Neural cell (in vitro differentiated cells): ENCODE data around the gene ZFP42. TPM values are rescaled to one million over a fixed set of nuclear protein-coding genes. Genes with fewer than 3 reads are reported as not detected.

Source experiments
- H2AFZ ChIP-seq: fragments of 200-600, 300-800 bp; sonication (generic), shearing (Covaris generic); 2 replicates; pipeline ENCODE4 v1.6.0; 2014; ENCODE audit warnings: low read depth, mild to moderate bottlenecking, antibody characterized with exemption, low read length, moderate library complexity
- H3F3A ChIP-seq: fragments of 200-600 bp; shearing (Covaris generic); 2 replicates; pipeline ENCODE4 v1.6.1; 2016; ENCODE audit warnings: mild to moderate bottlenecking, moderate library complexity, mixed read lengths, antibody characterized with exemption, low read length; ENCODE audit not compliant: insufficient read depth, poor library complexity, severe bottlenecking
- H3K27ac ChIP-seq: fragments of 200-600, 300-800 bp; sonication (generic), shearing (Covaris generic); 2 replicates; pipeline ENCODE4 v1.5.1; 2014; ENCODE audit warnings: mild to moderate bottlenecking, low read length, moderate library complexity
- H3K27me3 ChIP-seq: fragments of 300-800, 200-600 bp; sonication (generic), shearing (Covaris generic); 2 replicates; pipeline ENCODE4 v1.6.0; 2014; ENCODE audit warnings: mild to moderate bottlenecking, low read depth, low read length, moderate library complexity; ENCODE audit not compliant: insufficient read depth
- H3K36me3 ChIP-seq: fragments of 300-800, 200-600 bp; sonication (generic), shearing (Covaris generic); 2 replicates; pipeline ENCODE4 v1.5.1; 2014; ENCODE audit warnings: mild to moderate bottlenecking, antibody characterized with exemption, low read length, moderate library complexity; ENCODE audit not compliant: insufficient read depth
- H3K4me2 ChIP-seq: fragments of 300-800, 200-600 bp; sonication (generic), shearing (Covaris generic); 2 replicates; pipeline ENCODE4 v1.6.0; 2014; ENCODE audit warnings: mild to moderate bottlenecking, low read length
- H3K4me3 ChIP-seq: fragments of 300-800, 200-600 bp; sonication (generic), shearing (Covaris generic); 2 replicates; pipeline ENCODE4 v1.5.1; 2014; ENCODE audit warnings: mild to moderate bottlenecking, low read length, moderate library complexity
- H3K79me2 ChIP-seq: fragments of 200-600 bp; shearing (Covaris generic); replicated peaks from 2 replicates; pipeline ENCODE4 v1.6.0; 2014; ENCODE audit warnings: mild to moderate bottlenecking, low read length, moderate library complexity; ENCODE audit not compliant: insufficient read depth
- H3K9ac ChIP-seq: fragments of 300-800, 200-600 bp; sonication (generic), shearing (Covaris generic); 2 replicates; pipeline ENCODE4 v1.6.1; 2016; ENCODE audit warnings: mild to moderate bottlenecking, low read length, mixed read lengths
- H3K9me2 ChIP-seq: fragments of 200-600 bp; shearing (Covaris generic); 2 replicates; pipeline ENCODE4 v1.6.1; 2016; ENCODE audit warnings: mild to moderate bottlenecking, low read length, mixed read lengths; ENCODE audit not compliant: insufficient read depth
- H3K9me3 ChIP-seq: fragments of 200-600, 300-800 bp; sonication (generic), shearing (Covaris generic); 2 replicates; pipeline ENCODE4 v1.6.1; 2016; ENCODE audit warnings: mild to moderate bottlenecking, mixed run types, low read length, moderate library complexity, mixed read lengths
- H4K20me1 ChIP-seq: fragments of 200-600 bp; shearing (Covaris generic); 2 replicates; pipeline ENCODE4 v1.6.1; 2016; ENCODE audit warnings: mild to moderate bottlenecking, mixed run types; ENCODE audit not compliant: insufficient read depth
- CTCF ChIP-seq: fragments of 450-650 bp; IDR thresholded peaks from 2 replicates; pipeline ENCODE4 v1.5.1; 2014; ENCODE audit warnings: antibody characterized with exemption, mild to moderate bottlenecking, moderate library complexity; ENCODE audit not compliant: poor library complexity, severe bottlenecking
- EP300 ChIP-seq: fragments of 450-650 bp; conservative IDR thresholded peaks from 2 replicates; pipeline ENCODE4 v1.6.1; 2014; ENCODE audit warnings: antibody characterized with exemption, mild to moderate bottlenecking, moderate library complexity; ENCODE audit not compliant: poor library complexity, severe bottlenecking
- EZH2 ChIP-seq: fragments of 200-600, 300-800 bp; shearing (Covaris generic), sonication (generic); IDR thresholded peaks from 2 replicates; pipeline ENCODE4 v1.6.1; 2014; ENCODE audit warnings: antibody characterized with exemption, low read length, borderline replicate concordance, mild to moderate bottlenecking; ENCODE audit not compliant: insufficient read depth, poor library complexity, severe bottlenecking
- MXI1 ChIP-seq: fragments of 450-650 bp; conservative IDR thresholded peaks from 2 replicates; pipeline ENCODE4 v1.6.1; 2014; ENCODE audit warnings: antibody characterized with exemption, mild to moderate bottlenecking; ENCODE audit not compliant: poor library complexity, severe bottlenecking
- POLR2AphosphoS5 ChIP-seq: IDR thresholded peaks from 2 replicates; pipeline ENCODE4 v1.6.1; 2012
- RAD21 ChIP-seq: fragments of 450-650 bp; conservative IDR thresholded peaks from 2 replicates; pipeline ENCODE4 v1.6.1; 2014; ENCODE audit warnings: antibody characterized with exemption, mild to moderate bottlenecking, moderate library complexity
- REST ChIP-seq: IDR thresholded peaks from 2 replicates; pipeline ENCODE4 v1.6.1; 2012; ENCODE audit warnings: borderline replicate concordance
- SMC3 ChIP-seq: fragments of 450-650 bp; conservative IDR thresholded peaks from 2 replicates; pipeline ENCODE4 v1.6.1; 2014; ENCODE audit warnings: antibody characterized with exemption, mild to moderate bottlenecking, moderate library complexity; ENCODE audit not compliant: poor library complexity
- TAF1 ChIP-seq: IDR thresholded peaks from 2 replicates; pipeline ENCODE4 v1.6.1; 2012; ENCODE audit warnings: low read depth
- polyA plus RNA-seq: library from polyadenylated mRNA; depleted of rRNA; stranded (reverse); fragments of >200 nt; gene quantifications from 2 replicates; pipeline ENCODE4 v1.2.3, GENCODE V29; 2014

The ZFP42 gene
- polyA plus RNA-seq, 1 donor from 2014 or later, result not detected

- Histone ChIP-seq H3K4me2 (no peak overlapping the region), H3F3A (no peaks in the 10 kb centered on the region), H3K9ac (no peak overlapping the region), H3K36me3 (no peaks in the 10 kb centered on the region), H3K9me2 (no peaks in the 10 kb centered on the region), H3K27ac (no peak overlapping the region), H4K20me1 (no peaks in the 10 kb centered on the region), H2AFZ (no peak overlapping the region), H3K9me3 (no peaks in the 10 kb centered on the region), H3K27me3 (peaks cover 9% of the 10 kb centered on the region), H3K79me2 (no peaks in the 10 kb centered on the region), H3K4me3 (no peak overlapping the region)
- TF ChIP-seq TAF1 (no peak), MXI1 (no peak), REST (no peak), SMC3 (no peak), RAD21 (no peak), EP300 (no peak), CTCF (no peak), EZH2 (no peak), POLR2AphosphoS5 (no peak)
These were observed 37.0 kb downstream of the ZFP42 start for GRCh38 chr4:188032583-188032982.

GRCh38 chr4:188037003-188037713 is 41.6 kb downstream of the ZFP42 start:
- peaks cover 2% of the 10 kb centered on the region for H3K27me3 ChIP-seq
- no peak overlapping the region for H2AFZ ChIP-seq
- no peaks in the 10 kb centered on the region for H3K36me3 ChIP-seq
- no peaks in the 10 kb centered on the region for H3K79me2 ChIP-seq
- no peak overlapping the region for H3K4me2 ChIP-seq
- H3F3A ChIP-seq, result no peaks in the 10 kb centered on the region
- no peaks in the 10 kb centered on the region for H3K9me2 ChIP-seq
- no peak overlapping the region for H3K9ac ChIP-seq
- H3K9me3 ChIP-seq, result no peaks in the 10 kb centered on the region
- TF ChIP-seq SMC3 (no peak), EP300 (no peak), TAF1 (no peak), EZH2 (no peak), RAD21 (no peak), CTCF (no peak), POLR2AphosphoS5 (no peak), REST (no peak), MXI1 (no peak)
- no peak overlapping the region for H3K27ac ChIP-seq
- H4K20me1 ChIP-seq, result no peaks in the 10 kb centered on the region
- H3K4me3 ChIP-seq, result no peak overlapping the region
